HG03025 (cell line): Measurements from ENCODE around the gene TRIM14.
"Not testable (repeated sequence)": the region's sequence is repeated elsewhere in the genome, so short reads cannot be mapped to it uniquely, and the experiment has no call there.

ENCODE experiments used
- ATAC-seq: cut with Tn5 transposase; IDR thresholded peaks from one replicate; pipeline ENCODE4 v1.9.1; 2021; ENCODE audit warnings: mild to moderate bottlenecking, moderate library complexity; ENCODE audit not compliant: unreplicated experiment, low FRiP score

Gene TRIM14

GRCh38 chr9:98142925-98143481 lies 24.0 kb upstream of the TRIM14 start:
- no peak for ATAC-seq

DNA sequence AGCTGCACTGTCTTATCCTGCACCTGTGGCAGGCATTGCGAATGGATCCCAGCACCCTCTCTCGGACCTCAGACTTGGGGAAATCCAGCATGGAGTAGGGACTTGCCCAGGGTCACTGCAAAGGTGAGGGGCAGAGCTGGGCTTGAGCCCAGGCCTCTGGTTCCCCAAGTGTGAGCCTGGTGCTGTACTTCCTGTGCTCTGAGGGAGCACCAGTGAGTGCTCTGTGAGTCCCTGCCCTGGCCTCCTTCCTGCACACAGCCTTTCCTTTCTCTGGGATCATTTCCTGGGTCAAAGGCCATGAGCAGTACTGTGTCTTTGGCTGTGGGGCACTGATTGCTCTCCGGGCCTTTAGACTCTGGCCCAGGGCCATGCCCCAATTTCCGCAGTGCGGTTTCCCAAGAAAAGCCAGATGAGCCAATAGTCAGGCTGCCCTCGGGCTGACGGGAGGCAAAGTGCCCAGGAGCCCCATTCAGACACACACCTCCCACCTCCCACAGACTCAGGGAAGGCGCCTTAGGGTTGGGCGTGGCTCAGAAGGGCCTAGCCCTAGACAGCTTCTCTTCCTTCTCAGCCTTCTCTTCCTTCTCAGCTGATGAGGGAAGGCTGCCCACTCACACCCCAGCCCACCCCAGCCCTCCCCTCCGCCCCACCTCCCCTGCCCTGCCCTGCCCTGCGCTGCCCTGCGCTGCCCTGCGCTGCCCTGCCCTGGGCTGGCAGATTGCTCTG lies 23.3 kb upstream of the TRIM14 start:
- no peak for ATAC-seq

DNA sequence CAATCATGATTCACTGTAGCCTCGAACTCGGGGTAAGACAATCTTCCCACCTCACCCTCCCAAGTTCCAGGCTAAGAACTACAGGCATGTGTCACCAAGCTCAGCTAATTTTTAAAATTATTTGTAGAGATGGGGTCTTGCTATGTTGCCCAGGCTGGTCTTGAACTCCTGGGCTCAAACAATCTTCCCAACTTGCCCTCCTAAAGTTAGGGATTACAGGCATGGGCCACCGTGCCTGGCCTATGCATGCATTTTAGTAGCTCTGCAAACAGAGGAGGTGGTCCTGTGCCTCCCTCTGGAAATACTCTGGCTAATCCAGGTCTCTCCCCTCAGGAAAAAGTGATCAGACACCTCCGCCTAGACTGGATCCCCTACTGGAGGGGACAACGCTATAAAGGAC lies 21.5 kb upstream of the TRIM14 start:
- ATAC-seq, result no peak

GRCh38 chr9:98136489-98136888 lies 17.5 kb upstream of the TRIM14 start:
- no peak for ATAC-seq

GRCh38 chr9:98135938-98136337 lies 16.9 kb upstream of the TRIM14 start:
- no peak for ATAC-seq

DNA sequence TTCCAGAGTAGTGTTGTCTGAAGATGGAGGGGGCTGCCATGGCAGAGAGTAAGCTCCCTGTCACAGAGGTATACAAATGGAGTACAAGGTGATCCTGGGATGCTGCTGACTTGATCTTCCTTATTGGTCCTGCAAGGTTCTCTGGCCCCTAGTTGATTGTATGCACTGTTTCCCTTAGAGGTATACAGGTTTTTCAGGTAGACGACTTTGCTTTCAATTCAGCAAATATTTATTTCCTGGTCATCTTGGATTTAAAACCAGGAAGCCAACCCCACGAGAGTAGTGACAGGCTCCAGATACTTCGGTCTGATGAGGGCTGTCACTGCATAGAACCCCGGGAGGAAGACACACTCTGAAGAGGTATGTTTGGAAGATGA lies 16.5 kb upstream of the TRIM14 start:
- ATAC-seq, result no peak

DNA sequence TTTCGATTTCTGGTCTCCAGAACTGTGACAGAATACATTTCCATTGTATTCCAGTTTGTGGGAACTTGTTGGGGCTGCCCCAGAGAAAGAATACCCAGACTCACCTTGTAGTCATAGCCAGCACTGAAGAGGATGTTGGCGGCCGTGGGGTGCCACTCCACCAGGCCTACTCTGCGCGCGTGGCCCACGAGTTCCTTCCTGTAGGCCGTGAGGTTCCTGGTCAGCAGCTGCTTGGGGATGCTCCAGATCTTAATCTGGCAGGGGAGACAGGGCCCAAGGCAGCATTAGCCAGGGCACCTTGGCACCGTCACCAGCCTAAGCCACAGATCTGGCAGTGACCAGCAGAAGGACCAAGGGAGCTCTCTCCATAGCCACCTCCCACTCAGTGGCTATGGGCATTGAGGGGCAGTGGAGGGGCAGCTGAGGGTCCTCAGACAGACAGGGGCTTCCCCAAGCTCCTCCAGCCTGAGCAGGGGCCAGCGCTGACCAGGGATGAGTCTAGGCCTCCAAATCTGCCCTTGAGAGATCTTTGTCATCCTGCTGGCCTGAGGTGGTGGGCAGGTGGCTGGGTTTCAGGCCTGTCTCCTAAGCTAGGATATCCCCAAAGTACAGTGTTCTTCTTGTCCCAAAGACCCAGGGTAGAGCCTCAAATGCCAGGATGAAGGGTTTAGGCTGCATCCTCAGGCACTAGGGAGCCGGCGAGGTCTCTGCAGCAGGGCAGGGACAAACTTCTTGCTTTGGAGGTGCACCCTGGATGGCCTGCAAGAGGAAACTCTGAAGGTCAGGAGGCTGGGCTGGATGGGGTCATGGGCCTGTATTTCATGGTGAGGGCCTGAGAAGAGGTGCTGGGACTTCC lies 15.9 kb upstream of the TRIM14 start:
- no peak for ATAC-seq

DNA sequence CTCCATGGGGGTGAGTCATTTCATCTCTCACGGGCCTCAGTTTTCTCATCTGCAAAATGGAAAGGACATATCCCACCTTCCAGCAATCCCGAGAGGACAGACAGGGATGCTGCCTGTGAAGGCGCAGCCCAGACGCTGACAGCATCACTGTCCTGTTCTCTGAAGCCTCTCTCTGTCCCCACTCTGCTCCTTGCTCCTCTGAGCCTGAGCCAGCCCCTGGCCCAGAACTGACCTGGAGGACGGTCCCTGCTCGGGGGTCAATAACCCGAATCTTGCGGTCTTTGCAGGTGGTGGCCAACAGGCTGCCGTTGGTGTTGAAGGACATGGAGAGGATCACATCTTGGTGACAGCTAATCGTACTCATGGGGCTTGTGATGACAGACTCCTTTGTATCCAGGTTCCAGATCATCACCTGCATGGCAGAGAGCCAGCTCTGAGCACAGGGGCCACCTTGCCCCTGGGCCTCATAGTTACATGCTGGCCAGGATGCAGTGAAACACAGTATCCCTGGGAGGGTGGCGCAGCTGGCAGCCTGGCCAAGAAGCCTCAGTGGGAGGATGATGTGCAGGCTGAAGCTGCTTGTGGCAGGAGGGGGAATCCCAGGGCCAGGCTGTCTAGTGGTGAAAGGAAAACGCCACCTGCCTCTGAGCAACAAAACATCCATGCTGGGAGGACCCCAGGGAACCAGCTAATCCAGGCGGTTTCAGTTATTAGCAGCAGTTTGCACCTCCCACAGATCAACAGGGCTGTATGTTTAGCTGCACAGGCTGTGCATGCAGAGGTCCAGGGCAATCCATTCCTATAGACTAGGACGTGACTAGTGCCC lies 14.0 kb upstream of the TRIM14 start:
- ATAC-seq, result no peak

DNA sequence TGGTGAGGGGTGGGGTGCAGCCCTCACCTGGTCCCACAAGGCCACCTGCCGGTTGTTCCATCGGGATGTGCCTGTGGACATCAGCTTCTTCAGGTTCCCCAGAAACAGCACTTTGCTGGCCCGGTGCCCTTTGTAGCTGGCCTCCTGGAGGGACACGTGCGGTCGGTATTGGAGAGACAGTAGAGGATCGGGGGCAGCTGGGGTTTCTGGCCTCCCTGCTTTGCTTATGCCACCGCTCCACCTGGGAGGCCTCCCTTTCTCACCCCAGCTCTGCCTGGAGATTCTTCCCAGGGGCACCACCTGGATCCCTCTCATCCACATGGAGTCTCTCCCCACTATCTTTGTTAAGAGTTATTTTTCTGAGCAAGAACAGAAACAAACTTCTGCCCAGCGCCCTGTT lies 13.1 kb upstream of the TRIM14 start:
- ATAC-seq, result no peak

- no peak for ATAC-seq
These were observed 11.7 kb upstream of the TRIM14 start for GRCh38 chr9:98130576-98131228.

DNA sequence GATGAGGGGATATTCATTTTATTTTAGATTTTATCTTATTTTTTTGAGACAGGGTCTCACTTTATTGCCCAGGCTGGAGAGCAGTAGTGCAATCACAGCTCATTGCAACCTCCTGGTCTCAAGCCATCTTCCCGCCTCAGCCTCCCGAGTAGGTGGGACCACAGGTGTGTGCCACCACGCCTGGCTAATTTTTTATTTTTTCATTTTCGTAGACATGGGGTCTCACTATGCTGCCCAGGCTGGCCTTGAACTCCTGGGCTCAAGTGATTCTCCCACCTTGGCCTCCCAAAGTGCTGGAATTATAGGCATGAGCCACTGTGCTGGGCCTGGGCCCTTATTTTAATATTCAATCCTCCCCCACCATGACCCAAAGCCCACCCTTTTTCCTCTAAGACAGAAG lies 11.0 kb upstream of the TRIM14 start:
- not testable (repeated sequence) for ATAC-seq

DNA sequence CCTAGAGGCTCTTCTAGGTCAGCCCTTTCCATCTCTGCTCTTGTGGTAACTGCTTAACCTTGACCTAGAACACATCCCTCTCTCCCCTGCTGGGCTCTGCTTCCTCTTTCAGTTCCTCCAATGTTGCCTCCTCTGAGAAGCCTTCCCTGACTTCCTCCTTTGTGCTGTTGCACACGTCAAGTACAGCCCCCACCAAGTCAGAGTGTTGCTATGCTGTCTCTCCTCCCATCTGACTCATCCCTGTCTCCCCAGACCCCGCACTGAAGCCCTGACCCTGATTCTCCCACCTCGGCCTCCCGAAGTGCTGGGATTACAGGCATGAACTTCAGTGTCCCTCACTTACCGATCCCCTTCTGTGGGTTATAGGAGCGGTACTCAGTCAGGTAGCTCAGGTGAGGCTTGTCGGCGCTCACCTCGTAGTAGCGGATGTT lies 10.4 kb upstream of the TRIM14 start:
- no peak for ATAC-seq

GRCh38 chr9:98128316-98128715 lies 9.3 kb upstream of the TRIM14 start:
- ATAC-seq, result no peak

GRCh38 chr9:98127226-98127625 lies 8.2 kb upstream of the TRIM14 start:
- ATAC-seq, result no peak

DNA sequence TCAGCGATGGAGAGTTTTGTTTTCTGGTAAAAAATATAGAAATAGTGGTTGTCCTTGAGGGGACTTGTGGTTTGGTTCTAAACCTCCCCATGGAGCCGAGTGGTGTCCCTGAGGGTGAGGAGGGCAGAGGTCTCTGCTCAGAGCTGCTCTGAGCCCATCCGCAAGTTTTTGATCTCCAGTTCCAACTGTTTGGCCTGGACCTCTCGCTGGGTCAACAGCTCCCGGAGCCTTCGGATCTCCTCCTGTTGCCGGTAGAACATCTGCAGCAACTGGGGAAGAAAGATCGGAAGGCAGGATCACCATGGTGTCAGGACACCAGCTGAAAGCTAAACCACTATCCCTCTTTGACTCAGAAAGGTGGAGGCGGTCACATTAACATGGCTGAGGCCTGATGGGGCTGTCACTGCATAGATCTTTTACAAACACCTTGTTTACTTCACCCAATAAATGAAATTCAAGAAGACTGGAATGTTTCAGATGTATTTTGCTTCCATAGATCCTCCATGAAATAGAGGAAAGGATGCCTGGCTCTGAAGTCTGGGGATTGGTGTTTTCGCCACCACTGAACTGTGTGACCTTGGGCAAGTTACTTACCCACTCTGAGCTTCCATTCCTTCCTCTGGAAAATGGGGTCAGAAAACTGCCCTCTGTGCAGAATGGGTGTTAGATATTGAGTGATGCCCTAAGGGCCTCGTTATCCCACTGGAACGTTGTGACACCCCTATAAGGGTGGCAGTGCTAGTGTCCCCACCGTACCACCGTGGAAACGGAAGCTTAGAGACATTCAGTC lies 5.8 kb upstream of the TRIM14 start:
- no peak for ATAC-seq

GRCh38 chr9:98124091-98124490 lies 5.1 kb upstream of the TRIM14 start:
- not testable (repeated sequence) for ATAC-seq

- no peak for ATAC-seq
These were observed 2.0 kb upstream of the TRIM14 start for GRCh38 chr9:98121058-98121457.

GRCh38 chr9:98120476-98120875 lies 1.5 kb upstream of the TRIM14 start:
- no peak for ATAC-seq

DNA sequence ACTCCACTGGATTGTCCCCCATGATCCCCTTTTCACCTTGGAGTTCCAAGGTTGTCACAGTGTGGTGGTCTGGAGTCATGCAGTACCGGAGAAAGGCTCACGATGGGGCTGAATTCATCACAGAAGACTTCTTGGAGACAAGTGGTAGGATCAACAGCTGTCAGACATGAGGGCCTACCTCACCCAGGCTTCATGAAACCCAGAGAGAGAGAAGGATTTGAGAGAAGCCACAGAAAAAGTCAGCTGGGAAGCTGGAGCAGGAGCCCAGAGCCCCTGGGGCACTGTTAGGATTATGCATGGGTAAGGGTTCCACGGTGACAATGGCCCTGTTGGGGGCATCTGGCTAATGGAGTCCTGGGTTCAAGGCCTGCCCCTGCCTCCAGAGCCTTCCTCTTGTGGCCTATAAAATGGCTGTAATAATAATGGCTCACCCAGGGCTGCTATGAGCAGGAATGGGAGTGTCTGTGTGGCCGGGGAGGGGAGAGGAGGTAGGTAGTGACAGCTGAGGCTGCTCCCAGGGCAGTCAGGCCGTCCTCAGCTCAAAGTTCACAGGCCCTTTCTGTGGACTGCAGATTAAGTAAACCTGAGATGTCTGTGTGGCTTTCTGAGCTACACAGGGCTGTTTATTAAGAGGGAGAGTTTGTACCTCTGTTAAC lies 910 bp downstream of the TRIM14 start:
- ATAC-seq, result peak; percentile 48
